ENCODE results near the gene SPTBN1.
"Not testable (repeated sequence)": the region's sequence is repeated elsewhere in the genome, so short reads cannot be mapped to it uniquely, and the experiment has no call there.

The SPTBN1 gene

DNA sequence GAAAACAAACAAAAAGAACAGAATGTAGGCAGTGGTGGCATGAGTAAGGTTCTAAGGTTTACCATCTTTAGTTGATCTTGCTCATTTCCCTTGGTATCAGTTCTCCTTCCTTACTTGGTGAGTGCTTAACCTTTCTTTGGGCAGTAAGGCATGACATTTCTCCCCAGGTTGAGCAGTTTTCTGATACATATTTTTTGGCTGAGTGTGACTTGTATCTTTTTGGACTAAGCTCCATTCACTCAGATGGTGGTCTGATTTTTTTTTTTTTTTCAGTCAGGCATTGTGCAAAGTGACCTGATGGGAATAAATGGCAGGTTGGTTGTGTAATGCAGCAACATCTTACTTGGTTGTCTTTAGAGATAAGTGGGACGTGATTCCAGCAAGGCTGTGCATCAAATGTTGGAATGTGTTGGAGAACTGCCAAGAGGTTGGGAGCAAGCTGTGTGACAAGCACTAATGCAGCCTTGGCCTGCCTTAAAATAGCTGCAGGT is 15.1 kb downstream of the SPTBN1 start:
- no peak for DNase-seq

DNA sequence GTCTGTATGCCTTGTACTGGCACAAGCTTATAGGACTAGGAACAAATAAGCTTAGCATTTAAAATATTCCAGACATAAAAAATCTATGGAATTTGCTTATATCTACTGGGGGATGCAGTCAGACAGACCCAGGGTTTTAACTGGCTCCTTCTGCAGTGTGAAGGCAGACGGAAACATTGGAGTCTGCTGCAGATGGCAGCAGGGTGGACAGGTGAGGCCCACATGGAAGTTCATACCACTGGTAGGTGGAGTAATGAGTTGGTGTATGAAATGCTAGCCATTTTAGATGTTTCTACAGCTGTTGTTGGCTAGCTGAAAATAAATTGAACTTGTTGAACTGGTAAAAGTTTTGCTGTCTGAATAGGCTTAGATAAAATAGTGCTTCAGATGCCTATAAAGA is 17.7 kb downstream of the SPTBN1 start:
- no peak for DNase-seq

DNA sequence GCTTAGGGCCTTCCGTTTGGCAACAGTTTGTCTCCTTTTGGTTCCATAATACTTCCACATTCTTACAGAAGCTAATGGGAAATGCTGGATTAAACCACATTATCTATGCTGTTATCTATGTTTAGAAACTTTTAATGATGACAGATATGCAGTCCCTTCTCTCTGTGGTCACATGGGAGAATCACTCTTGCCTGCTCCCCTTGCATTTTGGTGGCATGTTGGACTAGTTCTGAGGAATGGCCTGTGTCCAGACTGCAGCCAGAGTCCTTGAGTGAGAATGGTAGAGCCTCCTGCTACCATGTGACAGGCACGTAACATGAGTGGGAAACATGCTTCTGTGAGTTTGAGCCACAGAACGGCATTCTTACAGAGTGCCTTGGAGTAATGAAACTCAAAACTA is 19.2 kb downstream of the SPTBN1 start:
- DNase-seq, result no peak

DNA sequence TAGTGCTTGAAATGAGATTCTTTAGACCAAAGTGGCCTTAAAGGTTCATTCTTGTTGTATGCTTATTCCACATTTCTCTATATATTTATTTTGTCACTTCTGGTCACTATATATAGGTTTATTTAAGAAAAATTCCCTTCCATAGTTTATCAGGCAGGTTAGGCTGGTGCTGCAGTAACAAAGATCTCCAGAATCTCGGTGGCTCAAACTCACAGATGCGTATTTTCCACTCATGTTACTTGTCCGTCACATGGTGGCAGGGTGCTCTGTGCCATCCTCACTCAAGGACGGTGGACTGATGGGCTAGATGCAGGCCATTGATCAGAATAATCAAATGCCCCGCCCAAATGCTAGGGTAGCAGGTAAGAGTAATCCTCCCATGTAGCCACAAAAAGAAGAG is 19.8 kb downstream of the SPTBN1 start:
- DNase-seq, result no peak

DNA sequence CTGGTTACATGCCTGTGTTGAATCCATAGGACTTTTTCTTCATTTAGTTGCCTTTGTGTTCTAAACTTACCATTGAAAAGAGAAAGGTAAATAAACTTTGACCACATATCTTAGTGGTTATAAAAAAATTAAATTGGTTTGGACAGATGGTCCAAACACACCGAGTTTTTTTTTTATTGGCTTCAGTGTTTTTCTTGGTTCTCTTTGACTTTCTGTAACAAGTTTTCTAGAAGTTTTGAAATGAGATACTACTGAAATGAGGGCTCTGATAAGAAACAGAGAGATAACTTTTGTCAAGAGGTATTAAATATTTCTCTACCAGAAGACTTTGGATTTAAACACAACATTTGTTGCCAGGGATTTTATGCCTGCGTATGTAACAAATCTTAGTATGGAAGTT is 20.7 kb downstream of the SPTBN1 start:
- DNase-seq, result no peak

DNA sequence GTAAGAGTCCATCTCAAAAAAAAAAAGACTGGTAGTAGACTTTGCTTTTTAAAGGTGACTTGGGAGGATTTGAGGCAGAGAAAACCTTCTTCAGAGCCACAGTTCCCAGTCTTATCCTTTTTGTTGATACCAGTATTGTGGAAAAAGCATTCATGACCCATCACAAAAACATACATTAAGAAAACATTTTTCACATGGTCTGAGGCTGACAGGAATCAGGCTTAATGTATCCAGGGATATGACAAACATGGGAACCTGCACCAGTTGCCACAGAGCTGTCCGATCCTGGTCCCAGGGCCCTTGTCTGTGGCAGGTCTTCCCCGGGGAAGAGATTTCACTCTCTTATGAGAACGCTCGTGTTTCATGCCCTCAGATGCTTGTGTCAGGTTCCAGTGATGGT is 21.8 kb downstream of the SPTBN1 start:
- no peak for DNase-seq

DNA sequence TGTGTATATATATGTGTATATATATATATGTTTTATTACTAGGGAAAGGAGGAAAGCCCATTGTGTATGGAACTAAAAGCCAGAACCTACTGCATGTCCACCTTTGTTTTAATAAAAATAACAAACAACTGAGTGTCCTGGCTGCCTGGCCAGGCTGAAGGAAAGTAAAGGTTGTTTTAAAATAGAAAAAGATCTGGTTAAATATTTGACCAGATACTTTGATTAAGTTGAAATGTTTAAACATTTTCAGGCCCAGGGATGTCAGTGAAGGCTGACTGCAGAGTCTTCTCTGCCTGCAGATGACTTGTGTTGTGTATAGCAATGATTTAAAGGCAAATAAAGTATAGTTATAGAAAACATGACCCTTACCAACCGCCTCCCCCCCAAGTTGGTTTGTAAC is 22.8 kb downstream of the SPTBN1 start:
- DNase-seq, result no peak

DNA sequence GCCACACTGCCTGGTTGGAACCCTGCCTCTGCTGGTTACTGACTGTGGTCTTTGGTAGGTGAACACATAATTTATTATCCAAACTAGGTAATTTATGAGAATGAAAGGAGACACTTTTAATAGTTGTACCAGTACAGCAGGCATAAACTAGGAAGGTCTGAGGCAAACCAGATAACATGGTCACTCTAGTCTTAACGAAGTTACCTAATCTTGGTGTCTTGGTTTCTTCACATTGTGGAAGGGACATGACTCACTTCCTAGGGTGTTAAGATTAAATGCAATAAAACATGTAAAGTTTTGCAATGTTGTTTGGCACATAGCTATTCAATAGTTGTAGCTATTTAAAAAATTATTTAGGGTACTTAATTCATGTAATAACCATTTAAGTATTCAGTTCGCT is 23.3 kb downstream of the SPTBN1 start:
- DNase-seq, result peak; percentile 55

DNA sequence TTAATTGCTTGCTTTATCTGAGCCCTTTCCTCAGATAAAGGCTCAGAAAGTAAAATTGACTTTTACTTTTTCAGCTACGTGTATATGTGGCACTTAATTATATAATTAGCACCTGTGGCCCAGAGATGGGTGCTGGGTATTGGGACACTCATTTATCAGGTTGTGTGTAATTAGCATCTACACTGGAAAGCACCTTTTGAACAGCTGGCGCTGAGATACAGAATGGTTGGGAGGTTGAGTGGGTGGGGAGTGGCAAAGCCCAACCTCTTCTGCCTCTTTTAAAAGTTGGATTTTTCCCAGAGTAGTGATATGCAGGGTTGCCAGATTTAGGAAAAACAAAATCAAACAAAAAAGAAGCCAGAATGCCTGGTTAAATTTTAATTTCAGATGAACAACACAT is 23.9 kb downstream of the SPTBN1 start:
- DNase-seq, result no peak

DNA sequence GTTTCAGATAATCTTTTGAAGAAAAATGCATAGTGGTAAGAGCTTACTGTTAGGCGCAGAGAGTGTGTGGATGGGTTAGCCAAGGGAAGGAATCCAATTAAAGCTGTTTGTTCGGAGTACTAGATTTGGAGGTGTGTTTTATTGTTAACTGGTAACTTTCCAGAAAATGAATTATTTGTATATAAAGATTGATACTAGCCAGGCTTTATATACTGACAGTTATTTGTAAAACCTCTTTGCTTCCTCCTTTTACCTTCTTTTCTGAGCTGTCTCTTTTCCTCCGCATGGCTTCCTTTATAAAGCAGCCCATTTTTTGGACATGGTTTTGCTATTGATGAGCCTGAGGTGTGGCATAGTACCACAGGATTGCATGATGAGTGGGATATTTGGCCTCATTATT is 25.6 kb downstream of the SPTBN1 start:
- no peak for DNase-seq

DNA sequence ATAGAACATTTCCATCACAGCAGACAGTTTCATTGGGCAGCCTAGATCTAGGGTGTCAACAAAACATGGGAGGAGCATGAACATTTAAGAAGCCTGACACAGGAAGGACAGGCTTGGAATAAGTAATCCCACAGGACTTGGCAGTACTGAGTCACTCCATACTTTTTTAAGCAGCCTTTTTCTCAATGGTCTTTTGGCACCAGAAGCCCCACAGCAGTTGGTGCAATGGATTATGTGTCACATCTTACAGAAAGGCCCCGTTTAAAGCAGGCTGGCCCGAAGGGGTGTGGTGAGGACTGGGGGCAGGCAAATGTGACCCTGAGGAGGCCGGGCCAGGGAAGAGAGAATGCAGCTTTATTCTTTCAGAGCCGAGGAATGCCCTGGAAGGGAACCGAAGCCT is 26.6 kb downstream of the SPTBN1 start:
- DNase-seq, result no peak

DNA sequence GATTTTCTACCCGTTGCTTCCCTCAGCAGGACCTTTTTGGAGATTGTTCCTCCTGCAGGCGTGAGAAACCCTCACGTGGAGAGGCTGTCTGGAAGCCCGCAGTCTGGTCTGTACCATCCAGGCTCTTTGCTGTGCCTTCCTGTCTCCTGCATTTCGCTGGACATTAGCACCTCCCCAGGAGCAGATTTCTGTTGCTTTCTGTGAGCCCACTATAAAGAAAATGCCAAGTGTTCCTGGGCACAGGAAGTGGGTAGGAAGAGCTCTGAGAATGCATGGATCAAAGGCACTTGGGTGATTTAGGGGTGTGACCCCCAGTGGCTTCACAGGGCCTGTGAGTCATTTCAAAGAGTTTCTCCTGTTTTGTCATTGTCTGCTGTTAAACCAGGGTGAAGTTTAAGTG is 27.3 kb downstream of the SPTBN1 start:
- no peak for DNase-seq

DNA sequence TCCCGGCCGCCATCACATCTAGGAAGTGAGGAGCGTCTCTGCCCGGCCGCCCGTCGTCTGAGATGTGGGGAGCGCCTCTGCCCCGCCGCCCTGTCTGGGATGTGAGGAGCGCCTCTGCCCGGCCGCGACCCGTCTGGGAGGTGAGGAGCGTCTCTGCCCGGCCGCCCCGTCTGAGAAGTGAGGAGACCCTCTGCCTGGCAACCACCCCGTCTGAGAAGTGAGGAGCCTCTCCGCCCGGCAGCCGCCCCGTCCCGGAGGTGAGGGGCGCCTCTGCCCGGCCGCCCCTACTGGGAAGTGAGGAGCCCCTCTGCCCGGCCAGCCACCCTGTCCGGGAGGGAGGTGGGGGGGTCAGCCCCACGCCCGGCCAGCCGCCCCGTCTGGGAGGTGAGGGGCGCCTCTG is 29.6 kb downstream of the SPTBN1 start:
- not testable (repeated sequence) for DNase-seq

DNA sequence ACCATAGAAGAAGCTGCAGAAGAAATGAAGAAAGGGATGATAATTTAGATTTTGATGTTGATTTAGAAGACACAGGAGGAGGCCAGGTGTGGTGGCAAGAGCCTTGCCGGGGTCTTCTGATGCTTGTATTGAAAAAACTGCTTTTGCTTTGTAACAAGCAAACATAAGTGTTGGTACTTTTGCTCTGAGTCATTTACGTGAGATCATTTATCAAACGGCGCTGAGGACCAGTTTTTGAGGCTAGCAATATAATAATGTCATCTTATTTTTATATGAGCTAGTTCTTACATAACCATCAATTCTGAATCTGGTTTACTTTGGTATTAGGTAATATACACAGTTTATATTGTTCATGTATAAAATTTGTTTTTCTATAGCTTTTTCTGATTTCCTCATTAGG is 30.6 kb downstream of the SPTBN1 start:
- no peak for DNase-seq

DNA sequence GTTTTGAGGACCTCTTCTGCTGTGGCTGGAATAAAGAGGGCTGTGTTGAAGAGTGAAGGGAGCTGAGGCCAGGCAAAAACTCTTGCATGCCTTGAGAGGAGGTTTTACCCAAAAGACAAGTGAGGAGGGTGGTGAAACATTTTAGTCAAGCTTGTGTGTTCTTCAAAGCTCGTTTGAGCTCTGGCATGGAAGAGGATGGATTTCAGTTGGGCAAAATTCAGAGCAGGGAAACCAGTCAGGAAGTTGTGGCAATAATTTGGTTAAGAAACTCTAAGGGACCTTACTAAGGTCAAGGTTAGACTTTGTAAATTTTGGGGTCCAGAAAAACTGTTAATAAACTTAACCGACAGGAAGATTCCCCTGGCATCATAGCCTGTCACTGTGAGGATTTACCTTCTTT is 34.7 kb downstream of the SPTBN1 start:
- no peak for DNase-seq

DNA sequence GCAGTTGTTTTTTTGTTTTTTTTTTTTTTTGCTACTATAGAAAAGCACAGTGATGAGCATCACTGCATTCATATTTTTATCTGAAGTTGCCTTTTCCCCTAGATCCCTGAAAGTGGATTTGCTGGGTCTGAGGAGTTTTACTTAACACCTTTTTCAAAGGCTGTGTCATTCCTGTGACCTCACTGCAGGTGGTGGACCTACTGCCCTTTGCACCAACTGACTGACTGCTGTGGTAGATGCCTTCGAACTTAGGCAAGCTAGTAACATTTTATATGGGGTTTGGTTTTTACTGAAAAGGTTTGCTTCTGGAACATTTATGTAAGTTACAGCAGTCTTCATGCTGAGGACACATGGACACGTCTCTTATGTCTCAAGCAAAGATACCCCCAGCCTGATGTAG is 36.2 kb downstream of the SPTBN1 start:
- DNase-seq, result no peak

DNA sequence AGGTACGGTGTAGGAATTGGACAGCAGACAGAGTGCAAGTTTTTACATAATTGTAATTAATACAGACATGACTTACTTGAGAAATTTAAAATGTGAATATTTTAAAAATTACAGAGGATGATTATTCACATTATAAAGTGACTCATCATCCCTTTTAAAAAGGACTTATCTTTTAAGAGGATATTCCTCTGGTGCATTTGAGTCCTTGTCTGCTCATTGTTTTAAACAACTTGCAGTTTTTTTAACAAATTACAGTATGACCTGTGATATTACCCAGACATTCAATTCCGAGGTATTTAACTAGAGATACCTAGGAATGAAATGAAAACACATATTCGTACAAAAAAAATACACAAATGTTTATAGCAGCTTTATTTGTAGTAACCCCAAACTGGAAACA is 38.0 kb downstream of the SPTBN1 start:
- no peak for DNase-seq

DNA sequence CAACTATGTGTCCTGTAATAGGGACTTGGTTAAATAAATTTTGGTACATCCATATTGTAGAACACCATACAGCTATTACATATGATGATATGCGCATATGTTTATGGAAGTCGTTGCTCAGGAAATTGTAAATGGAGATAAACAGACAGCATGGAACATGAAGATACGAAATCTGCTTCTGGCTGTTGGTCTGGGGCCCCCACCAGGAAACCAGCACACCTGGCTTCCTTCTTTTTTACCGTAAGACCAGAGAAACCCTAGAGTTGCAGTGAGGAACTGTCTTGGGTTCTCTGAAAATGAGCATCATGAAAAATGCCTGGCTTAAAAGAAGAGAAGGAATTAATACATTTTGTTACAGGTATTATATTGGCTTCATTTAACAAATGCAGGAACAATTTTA is 40.8 kb downstream of the SPTBN1 start:
- DNase-seq, result no peak

DNA sequence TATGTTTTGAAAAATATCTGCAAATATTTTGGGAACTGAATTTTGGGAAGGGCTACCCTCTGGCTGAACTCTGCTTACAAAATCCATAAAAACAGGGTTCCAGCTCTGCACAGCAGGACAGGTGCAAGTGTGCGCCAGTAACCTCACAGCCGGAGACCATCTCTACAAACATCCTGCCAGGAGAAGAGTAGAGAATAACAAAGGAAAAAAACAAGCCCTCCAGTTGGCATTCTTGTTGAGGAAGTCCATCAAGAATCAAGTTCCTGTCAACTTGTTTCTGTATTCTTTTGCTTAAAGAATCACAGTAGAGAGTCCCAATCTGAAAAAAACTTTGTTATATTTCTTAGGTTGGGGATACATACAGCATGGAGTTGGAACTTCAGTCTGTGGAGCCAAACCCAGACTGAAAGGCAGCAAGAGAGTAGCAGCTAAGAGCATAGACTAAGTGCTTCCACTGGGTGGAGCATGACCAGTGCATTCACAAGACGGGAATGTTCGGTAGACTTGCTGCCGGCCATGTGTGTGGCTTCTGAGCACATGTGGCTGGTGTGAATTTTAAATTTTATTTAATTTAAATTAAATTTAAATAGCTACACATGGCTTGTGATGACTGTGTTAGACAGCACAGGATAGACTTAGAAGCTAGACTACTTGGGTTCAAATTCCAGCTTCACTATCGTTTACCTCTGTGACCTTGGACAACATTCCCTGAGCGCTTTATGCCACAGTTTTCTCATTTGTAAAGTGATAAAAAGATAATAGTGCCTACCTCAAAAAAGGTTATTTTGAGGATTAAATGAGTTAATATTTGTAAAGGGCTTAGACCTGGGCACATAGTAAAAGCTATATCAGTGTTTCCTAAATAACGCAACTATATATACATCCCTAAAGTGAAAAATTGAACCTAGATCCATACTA is 41.9 kb downstream of the SPTBN1 start:
- DNase-seq, result peak; percentile 20

DNA sequence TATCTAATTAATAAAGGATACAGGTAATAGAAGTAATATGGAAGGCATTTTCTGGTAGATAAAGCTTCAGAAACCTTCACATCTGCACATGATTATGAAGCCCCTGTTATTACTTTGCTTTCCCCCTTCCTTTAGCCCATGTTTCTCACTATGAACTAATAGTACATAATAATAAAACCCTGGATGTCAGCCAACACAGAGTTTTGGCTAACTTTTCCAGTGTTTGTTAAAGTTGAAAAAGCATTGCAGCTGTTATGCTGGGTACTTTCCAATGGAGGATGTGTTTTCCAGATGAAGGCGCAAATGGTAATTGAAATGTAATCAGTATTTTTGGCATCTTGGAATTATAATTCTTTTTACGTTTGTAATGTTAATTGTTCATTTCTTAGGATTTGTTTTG is 43.5 kb downstream of the SPTBN1 start:
- DNase-seq, result no peak

DNA sequence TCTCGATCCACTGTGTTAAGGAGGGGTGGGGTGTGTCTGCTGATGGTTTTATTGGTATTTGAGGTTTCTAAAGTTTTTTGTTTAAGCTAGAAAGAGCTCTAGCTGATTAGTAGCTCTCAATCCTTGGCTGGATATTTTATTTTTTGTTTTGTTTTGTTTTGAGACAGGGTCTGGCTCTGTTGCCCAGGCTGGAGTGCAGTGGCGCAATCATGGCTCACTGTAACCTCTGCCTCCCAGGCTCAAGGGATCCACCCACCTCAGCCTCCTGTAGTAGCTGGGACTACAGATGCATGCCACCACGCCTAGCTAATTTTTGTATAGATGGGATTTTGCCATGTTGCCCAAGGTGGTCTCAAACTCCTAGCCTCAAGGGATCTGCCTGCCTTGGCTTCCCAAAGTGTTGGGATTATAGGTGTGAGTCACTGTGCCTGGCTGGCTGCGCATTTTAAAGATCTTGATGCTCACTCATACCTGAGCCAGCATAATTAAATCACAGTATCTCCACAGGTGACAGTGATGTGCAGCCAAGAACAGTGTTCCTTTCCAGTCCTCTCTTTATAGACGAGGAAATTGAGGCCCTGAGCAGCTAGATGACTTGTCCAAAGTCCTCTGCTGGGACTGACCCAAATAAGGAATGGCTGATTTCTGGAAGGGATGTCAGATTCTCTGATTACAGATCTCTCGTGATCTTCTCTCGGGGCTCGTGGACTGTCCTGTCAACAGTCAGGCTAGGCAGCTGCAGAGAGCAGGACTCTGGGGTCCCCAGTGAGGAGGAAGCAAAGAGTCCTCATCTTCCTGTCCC is 44.5 kb downstream of the SPTBN1 start:
- DNase-seq, result no peak

DNA sequence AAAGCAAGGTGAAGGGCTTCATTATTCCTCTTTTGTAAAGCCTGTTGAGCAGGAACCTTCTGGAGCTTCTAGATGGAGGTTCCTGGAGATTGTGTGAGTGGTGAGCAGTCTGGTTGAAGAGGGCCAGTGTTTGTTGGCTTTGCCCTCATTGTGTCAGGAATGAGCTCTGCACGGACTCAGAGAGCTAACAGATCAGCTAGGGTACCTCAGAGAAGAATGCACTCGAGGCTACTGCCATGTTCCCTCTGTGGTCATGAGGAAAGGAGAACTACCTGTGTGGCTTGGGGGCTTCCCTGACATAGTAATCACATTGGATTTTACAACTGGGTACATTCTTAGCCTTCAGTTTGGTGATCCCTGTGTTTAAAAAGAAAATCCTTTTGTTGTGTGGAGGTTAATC is 46.6 kb downstream of the SPTBN1 start:
- DNase-seq, result no peak

DNA sequence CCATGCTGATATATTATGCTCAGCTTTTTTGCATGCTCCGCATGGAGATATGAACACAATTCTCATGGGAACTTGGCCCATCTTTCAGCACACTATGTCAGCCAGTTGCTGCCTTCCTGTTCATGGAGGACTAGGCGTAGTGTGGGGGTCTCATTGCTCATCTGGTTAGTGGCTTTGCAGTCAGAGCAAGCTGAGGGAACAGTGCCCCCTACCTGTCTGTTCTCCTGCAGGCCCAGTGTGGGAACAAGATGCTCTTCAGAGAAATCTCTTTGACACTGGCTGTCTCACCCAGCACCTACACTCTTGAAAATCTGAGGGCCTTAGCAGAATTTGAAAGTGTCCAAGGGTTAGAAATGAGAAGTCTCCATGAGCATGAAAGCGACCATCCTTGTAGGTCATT is 47.1 kb downstream of the SPTBN1 start:
- peak; percentile 66 for DNase-seq

DNA sequence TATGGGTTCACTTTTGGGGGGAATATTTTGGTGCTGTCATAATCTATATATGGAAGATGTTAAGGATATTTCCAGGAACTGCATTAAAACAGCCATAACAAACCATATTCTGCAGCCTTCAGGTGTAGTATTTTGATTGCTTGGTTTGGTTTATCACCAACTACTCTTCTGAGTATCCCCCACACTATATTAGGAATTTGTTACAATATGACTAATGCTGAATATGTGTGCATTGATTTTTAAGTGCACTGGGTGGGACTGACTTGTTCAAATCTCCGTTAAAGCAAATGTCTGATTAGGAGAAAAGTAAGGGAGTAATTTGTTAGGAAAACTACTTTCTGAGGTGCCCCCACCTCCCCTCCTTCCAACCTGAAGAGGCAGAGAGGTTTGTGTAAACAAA is 47.7 kb downstream of the SPTBN1 start:
- no peak for DNase-seq

Measured in hematopoietic multipotent progenitor cell treated with erythropoietin and hydrocortisone succinate and interleukin-3 and kit ligand, for 6 days (in vitro differentiated cells).